Measurements from ENCODE around the gene DISP3. TPM values are rescaled to one million over a fixed set of nuclear protein-coding genes. Genes with fewer than 3 reads are reported as not detected.

DISP3 gene
- total and polyA plus RNA-seq, 9 of the 15 experiments (the other 6 are each of a cell fraction or from before 2014, with no cell fraction given): 0.03 to 0.19 (median 0.15) TPM; not detected in 5

DNA sequence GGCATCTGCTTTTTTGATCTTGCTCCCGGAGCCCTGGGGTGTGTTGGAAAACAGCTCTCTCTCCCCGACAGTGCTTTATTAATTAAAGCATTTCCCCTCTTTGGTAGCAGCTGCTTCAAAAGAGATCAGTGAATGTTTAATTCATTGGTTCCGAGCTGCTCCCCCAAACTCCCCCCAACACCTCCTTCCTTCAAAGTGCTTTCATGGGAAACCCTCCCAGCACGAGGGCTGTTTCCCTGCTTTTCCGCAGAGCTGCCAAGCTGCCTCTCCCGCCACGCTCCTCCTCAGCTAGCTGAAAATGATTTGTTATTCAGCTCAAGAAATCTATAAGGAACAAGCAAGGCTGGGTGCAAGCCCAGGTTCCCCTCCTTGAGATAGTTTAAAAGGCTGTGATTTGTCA lies 40.0 kb upstream of the DISP3 start:
- Histone ChIP-seq H3K36me3 (ENCODE audit: control insufficient read depth, insufficient read depth, low read length) (no peaks in the 10 kb centered on the region), H3K4me2 (ENCODE audit: insufficient read depth, low read length) (no peak overlapping the region), H3K27ac (ENCODE audit: extremely low read depth, low read depth, low read length) (no peak overlapping the region), H3K27me3 (ENCODE audit: control insufficient read depth in 2 of 2, insufficient read depth in 2 of 2, low read length in 2 of 2) (peaks cover 41 to 74% of the 10 kb centered on the region in 2 experiments), H4K20me1 (replicated peaks; ENCODE audit: control insufficient read depth, insufficient read depth, low read length) (peaks cover 12% of the 10 kb centered on the region; the same call in 1 of the 2 replicates), H3K4me1 (replicated peaks in 1 of 2; ENCODE audit: control insufficient read depth in 2 of 2, insufficient read depth in 2 of 2, low read length in 2 of 2) (no peaks in the 10 kb centered on the region), H2AFZ (ENCODE audit: low read depth, low read length) (no peak overlapping the region), H3K9me1 (ENCODE audit: control insufficient read depth, insufficient read depth, low read length) (no peaks in the 10 kb centered on the region), H3K79me2 (ENCODE audit: control insufficient read depth, insufficient read depth, low read length) (no peaks in the 10 kb centered on the region), H3K9me3 (replicated peaks; ENCODE audit: control insufficient read depth, insufficient read depth, low read depth, low read length) (no peaks in the 10 kb centered on the region), H3K4me3 (no peak overlapping the region), H3K9ac (ENCODE audit: insufficient read depth in 1 of 2, low read depth in 2 of 2, low read length in 2 of 2) (no peak overlapping the region)
- no TSS peak for BruUV-seq (replicated peaks)
- in situ Hi-C loops (cut with MboI): no loop called here
- ATAC-seq (no peak), FAIRE-seq (no peak), DNase-seq (ENCODE audit: extremely low read depth in 1 of 4, low spot score in 3 of 4) (no peak)
- ChIA-PET POLR2A (interaction anchor here (0.6 to 1.1 kb wide), 3 partner anchors 20 to 202 kb away, joined by 3 to 5 read pairs (median 3); no protein-coding TSS in a partner anchor), CTCF (ENCODE audit: low intra/inter-chr PET ratio) (no interaction called here)
- WGBS (ENCODE audit: insufficient coverage, low coverage, missing lambda C conversion rate): 0% methylated on average over 7 of the region's 7 CpGs
- intact Hi-C loops (cut with micrococcal nuclease): no loop called here
- TF ChIP-seq RNF2 (IDR thresholded peaks at IDR 0.05) (no peak), ESRRA (IDR thresholded peaks at IDR 0.05; ENCODE audit: borderline replicate concordance, low read depth) (no peak), ZNF75A (CRISPR knock-in tag; IDR thresholded peaks at IDR 0.05) (no peak), ZNF586 (CRISPR knock-in tag; conservative IDR thresholded peaks at IDR 0.05) (no peak), TGIF2 (CRISPR knock-in tag; IDR thresholded peaks at IDR 0.05) (no peak), SIRT6 (IDR thresholded peaks at IDR 0.05; ENCODE audit: low read depth, low read length) (no peak), SMC3 (conservative IDR thresholded peaks at IDR 0.05; ENCODE audit: insufficient read depth, low read depth, low read length) (no peak), SRSF1 (IDR thresholded peaks at IDR 0.05; ENCODE audit: low read depth, low read length) (no peak), CEBPB (tag; IDR thresholded peaks at IDR 0.05) (no peak), ETV5 (CRISPR knock-in tag; IDR thresholded peaks at IDR 0.05; ENCODE audit: low read depth) (no peak), PPARD (CRISPR knock-in tag; IDR thresholded peaks at IDR 0.05) (no peak)
- TF ChIP-seq, protein P1, sequence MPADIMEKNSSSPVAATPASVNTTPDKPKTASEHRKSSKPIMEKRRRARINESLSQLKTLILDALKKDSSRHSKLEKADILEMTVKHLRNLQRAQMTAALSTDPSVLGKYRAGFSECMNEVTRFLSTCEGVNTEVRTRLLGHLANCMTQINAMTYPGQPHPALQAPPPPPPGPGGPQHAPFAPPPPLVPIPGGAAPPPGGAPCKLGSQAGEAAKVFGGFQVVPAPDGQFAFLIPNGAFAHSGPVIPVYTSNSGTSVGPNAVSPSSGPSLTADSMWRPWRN (IDR thresholded peaks at IDR 0.05; ENCODE audit: low read depth): no peak
- TF ChIP-seq, protein P2, sequence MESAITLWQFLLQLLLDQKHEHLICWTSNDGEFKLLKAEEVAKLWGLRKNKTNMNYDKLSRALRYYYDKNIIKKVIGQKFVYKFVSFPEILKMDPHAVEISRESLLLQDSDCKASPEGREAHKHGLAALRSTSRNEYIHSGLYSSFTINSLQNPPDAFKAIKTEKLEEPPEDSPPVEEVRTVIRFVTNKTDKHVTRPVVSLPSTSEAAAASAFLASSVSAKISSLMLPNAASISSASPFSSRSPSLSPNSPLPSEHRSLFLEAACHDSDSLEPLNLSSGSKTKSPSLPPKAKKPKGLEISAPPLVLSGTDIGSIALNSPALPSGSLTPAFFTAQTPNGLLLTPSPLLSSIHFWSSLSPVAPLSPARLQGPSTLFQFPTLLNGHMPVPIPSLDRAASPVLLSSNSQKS (CRISPR knock-in tag; IDR thresholded peaks at IDR 0.05): no peak
- TF ChIP-seq, protein P3, sequence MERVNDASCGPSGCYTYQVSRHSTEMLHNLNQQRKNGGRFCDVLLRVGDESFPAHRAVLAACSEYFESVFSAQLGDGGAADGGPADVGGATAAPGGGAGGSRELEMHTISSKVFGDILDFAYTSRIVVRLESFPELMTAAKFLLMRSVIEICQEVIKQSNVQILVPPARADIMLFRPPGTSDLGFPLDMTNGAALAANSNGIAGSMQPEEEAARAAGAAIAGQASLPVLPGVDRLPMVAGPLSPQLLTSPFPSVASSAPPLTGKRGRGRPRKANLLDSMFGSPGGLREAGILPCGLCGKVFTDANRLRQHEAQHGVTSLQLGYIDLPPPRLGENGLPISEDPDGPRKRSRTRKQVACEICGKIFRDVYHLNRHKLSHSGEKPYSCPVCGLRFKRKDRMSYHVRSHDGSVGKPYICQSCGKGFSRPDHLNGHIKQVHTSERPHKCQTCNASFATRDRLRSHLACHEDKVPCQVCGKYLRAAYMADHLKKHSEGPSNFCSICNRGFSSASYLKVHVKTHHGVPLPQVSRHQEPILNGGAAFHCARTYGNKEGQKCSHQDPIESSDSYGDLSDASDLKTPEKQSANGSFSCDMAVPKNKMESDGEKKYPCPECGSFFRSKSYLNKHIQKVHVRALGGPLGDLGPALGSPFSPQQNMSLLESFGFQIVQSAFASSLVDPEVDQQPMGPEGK (CRISPR knock-in tag; IDR thresholded peaks at IDR 0.05; ENCODE audit: borderline replicate concordance): no peak
- TF ChIP-seq, protein P4, sequence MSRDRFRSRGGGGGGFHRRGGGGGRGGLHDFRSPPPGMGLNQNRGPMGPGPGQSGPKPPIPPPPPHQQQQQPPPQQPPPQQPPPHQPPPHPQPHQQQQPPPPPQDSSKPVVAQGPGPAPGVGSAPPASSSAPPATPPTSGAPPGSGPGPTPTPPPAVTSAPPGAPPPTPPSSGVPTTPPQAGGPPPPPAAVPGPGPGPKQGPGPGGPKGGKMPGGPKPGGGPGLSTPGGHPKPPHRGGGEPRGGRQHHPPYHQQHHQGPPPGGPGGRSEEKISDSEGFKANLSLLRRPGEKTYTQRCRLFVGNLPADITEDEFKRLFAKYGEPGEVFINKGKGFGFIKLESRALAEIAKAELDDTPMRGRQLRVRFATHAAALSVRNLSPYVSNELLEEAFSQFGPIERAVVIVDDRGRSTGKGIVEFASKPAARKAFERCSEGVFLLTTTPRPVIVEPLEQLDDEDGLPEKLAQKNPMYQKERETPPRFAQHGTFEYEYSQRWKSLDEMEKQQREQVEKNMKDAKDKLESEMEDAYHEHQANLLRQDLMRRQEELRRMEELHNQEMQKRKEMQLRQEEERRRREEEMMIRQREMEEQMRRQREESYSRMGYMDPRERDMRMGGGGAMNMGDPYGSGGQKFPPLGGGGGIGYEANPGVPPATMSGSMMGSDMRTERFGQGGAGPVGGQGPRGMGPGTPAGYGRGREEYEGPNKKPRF (IDR thresholded peaks at IDR 0.05; ENCODE audit: low read depth, low read length): no peak
- TF ChIP-seq, protein P5, sequence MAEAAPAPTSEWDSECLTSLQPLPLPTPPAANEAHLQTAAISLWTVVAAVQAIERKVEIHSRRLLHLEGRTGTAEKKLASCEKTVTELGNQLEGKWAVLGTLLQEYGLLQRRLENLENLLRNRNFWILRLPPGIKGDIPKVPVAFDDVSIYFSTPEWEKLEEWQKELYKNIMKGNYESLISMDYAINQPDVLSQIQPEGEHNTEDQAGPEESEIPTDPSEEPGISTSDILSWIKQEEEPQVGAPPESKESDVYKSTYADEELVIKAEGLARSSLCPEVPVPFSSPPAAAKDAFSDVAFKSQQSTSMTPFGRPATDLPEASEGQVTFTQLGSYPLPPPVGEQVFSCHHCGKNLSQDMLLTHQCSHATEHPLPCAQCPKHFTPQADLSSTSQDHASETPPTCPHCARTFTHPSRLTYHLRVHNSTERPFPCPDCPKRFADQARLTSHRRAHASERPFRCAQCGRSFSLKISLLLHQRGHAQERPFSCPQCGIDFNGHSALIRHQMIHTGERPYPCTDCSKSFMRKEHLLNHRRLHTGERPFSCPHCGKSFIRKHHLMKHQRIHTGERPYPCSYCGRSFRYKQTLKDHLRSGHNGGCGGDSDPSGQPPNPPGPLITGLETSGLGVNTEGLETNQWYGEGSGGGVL (CRISPR knock-in tag; IDR thresholded peaks at IDR 0.05): no peak
